K562 (cell line): Measurements from ENCODE around the gene C22orf39. TPM values are rescaled to one million over a fixed set of nuclear protein-coding genes. Genes with fewer than 3 reads are reported as not detected.

Experiments
- ATAC-seq: fragments of 200-7000 bp; cut with Tn5 transposase; 3 replicates; pipeline ENCODE4 v1.9.1; 2020; ENCODE audit warnings: moderate library complexity
- BruUV-seq: library from RNA; stranded (reverse); fragments of 400-500 nt; replicated peaks from 2 replicates; lab custom pipeline; 2021; lab: Mats Ljungman, UMichigan
- CTCF ChIA-PET: fragments of 300-600 bp; formaldehyde crosslinking; extraction: SDS; loops from one replicate; lab custom pipeline; 2021; ENCODE audit warnings: low intra/inter-chr PET ratio; lab: Yijun Ruan, JAX
- POLR2A ChIA-PET: fragments of 300-600, 350-650 bp; sonication (Branson Sonifier 250); formaldehyde crosslinking; extraction: SDS; loops from one replicate; lab custom pipeline; 2021; ENCODE audit warnings: antibody characterized with exemption, inconsistent platforms; lab: Yijun Ruan, JAX
- DNase-seq, 4 experiments: peaks; one replicate each; pipeline versions ENCODE4 v3.0.0 to v3.0.0-alpha.2; 2011 to 2018; ENCODE audit warnings: low spot score in 3 of 4, mixed read lengths in 3 of 4; ENCODE audit errors: extremely low read depth in 1 of 4
- FAIRE-seq: peaks from 2 replicates; lab custom pipeline; 2011; peaks lifted over from hg19 to GRCh38; lab: Jason Lieb, UNC
- H2AFZ ChIP-seq: 2 replicates; pipeline ENCODE4 v1.6.0; 2011; ENCODE audit warnings: low read depth, low read length, control low read depth, inconsistent platforms
- H3K27ac ChIP-seq: fragments of 200-600 bp; 3 replicates; pipeline ENCODE4 v1.8.0; 2011; ENCODE audit warnings: low read depth, mild to moderate bottlenecking, control low read depth, inconsistent platforms, low read length, moderate library complexity, mixed read lengths; ENCODE audit errors: extremely low read depth
- H3K27me3 ChIP-seq, 2 experiments: fragments of 300-600 bp in 1 of 2; 2 replicates in 1 of 2; 3 replicates in 1 of 2; pipeline versions ENCODE4 v1.6.0 to v1.8.0; 2011; ENCODE audit warnings: inconsistent platforms in 2 of 2, low read length in 2 of 2, mild to moderate bottlenecking in 1 of 2, mixed read lengths in 1 of 2, moderate library complexity in 1 of 2; ENCODE audit not compliant: control insufficient read depth in 2 of 2, insufficient read depth in 2 of 2
- H3K36me3 ChIP-seq: fragments of 300-600 bp; 3 replicates; pipeline ENCODE4 v1.8.0; 2011; ENCODE audit warnings: mild to moderate bottlenecking, low read length, inconsistent platforms; ENCODE audit not compliant: control insufficient read depth, insufficient read depth
- H3K4me1 ChIP-seq, 2 experiments: fragments of 200-600 bp in 1 of 2; replicated peaks in 1 of 2; 2 replicates in 1 of 2; 3 replicates in 1 of 2; pipeline versions ENCODE4 v1.5.1 to v1.8.0; 2011; ENCODE audit warnings: inconsistent platforms in 2 of 2, low read length in 2 of 2, mild to moderate bottlenecking in 1 of 2, mixed read lengths in 1 of 2, moderate library complexity in 1 of 2; ENCODE audit not compliant: control insufficient read depth in 2 of 2, insufficient read depth in 2 of 2
- H3K4me2 ChIP-seq: 2 replicates; pipeline ENCODE4 v1.6.1; 2011; ENCODE audit warnings: low read length, control low read depth, inconsistent platforms, mixed read lengths; ENCODE audit not compliant: insufficient read depth
- H3K4me3 ChIP-seq: fragments of 200-600 bp; sonication (generic), shearing (Covaris generic); 2 replicates; pipeline ENCODE4 v1.5.1; 2016; ENCODE audit warnings: control low read depth, inconsistent platforms
- H3K79me2 ChIP-seq: fragments of 200-600 bp; 3 replicates; pipeline ENCODE4 v1.8.0; 2011; ENCODE audit warnings: low read length, inconsistent platforms; ENCODE audit not compliant: control insufficient read depth, insufficient read depth
- H3K9ac ChIP-seq, 2 experiments: 2 replicates each; pipeline versions ENCODE4 v1.6.0 to v1.6.1; 2011; ENCODE audit warnings: low read depth in 2 of 2, low read length in 2 of 2, control low read depth in 1 of 2, inconsistent platforms in 1 of 2, mild to moderate bottlenecking in 1 of 2, mixed read lengths in 1 of 2; ENCODE audit not compliant: insufficient read depth in 1 of 2
- H3K9me1 ChIP-seq: one replicate; pipeline ENCODE4 v1.6.0; 2011; ENCODE audit warnings: inconsistent platforms, mild to moderate bottlenecking, low read length, moderate library complexity; ENCODE audit not compliant: control insufficient read depth, insufficient read depth
- H3K9me3 ChIP-seq: replicated peaks from 2 replicates; pipeline ENCODE4 v1.5.1; 2011; ENCODE audit warnings: low read depth, low read length, inconsistent platforms; ENCODE audit not compliant: control insufficient read depth, insufficient read depth
- H4K20me1 ChIP-seq: replicated peaks from 2 replicates; pipeline ENCODE4 v1.6.1; 2011; ENCODE audit warnings: low read length, inconsistent platforms, mixed read lengths; ENCODE audit not compliant: control insufficient read depth, insufficient read depth
- ADNP ChIP-seq: fragments of 200-800 bp; sonication (Bioruptor generic); IDR thresholded peaks from 2 replicates; pipeline ENCODE4 v1.6.1; 2016; ENCODE audit warnings: missing genetic modification characterization, missing compliant biosample characterization
- ARHGAP35 ChIP-seq: fragments of 450-650 bp; IDR thresholded peaks from 2 replicates; pipeline ENCODE4 v1.6.1; 2018; ENCODE audit not compliant: partially characterized antibody
- GMEB1 ChIP-seq: fragments of 250-450 bp; sonication (Bioruptor Pico); IDR thresholded peaks from 2 replicates; pipeline ENCODE4 v1.4.0; 2020; ENCODE audit warnings: mild to moderate bottlenecking
- GTF3C2 ChIP-seq: IDR thresholded peaks from 3 replicates; pipeline ENCODE4 v1.6.1; 2011; ENCODE audit warnings: borderline replicate concordance, mild to moderate bottlenecking, moderate library complexity; ENCODE audit not compliant: insufficient read length; ENCODE audit errors: extremely low read depth
- IRF9 ChIP-seq: fragments of 450-650 bp; IDR thresholded peaks from 2 replicates; pipeline ENCODE4 v1.6.1; 2016; ENCODE audit warnings: missing biosample characterization, missing genetic modification characterization
- NFE2 ChIP-seq: IDR thresholded peaks from 2 replicates; pipeline ENCODE4 v1.6.1; 2014; ENCODE audit warnings: antibody characterized with exemption, low read depth
- NFXL1 ChIP-seq: fragments of 450-650 bp; formaldehyde crosslinking; IDR thresholded peaks from 2 replicates; pipeline ENCODE4 v1.4.0; 2021; ENCODE audit warnings: mild to moderate bottlenecking
- POLR2A ChIP-seq: fragments of 450-650 bp; conservative IDR thresholded peaks from 2 replicates; pipeline ENCODE4 v1.6.1; 2016
- RBM25 ChIP-seq: fragments of 200-400 bp; formaldehyde crosslinking; IDR thresholded peaks from 2 replicates; pipeline ENCODE4 v1.6.1; 2018; ENCODE audit warnings: low read length, low read depth, moderate library complexity; ENCODE audit not compliant: severe bottlenecking
- TBP ChIP-seq: optimal IDR thresholded peaks from 2 replicates; pipeline ENCODE3; 2011; ENCODE audit warnings: low read depth, low read length, improper control_type of control experiment
- ZNF212 ChIP-seq: fragments of 450-650 bp; formaldehyde crosslinking; IDR thresholded peaks from 2 replicates; pipeline ENCODE4 v1.4.0; 2020; ENCODE audit warnings: mild to moderate bottlenecking
- ZNF280B ChIP-seq: fragments of 250-450 bp; sonication (Bioruptor Pico); IDR thresholded peaks from 2 replicates; pipeline ENCODE4 v1.5.1; 2021; ENCODE audit warnings: mild to moderate bottlenecking
- ZNF764 ChIP-seq: fragments of 250-450 bp; sonication (Bioruptor Pico); IDR thresholded peaks from 2 replicates; pipeline ENCODE4 v1.4.0; 2020; ENCODE audit warnings: low read depth, mild to moderate bottlenecking, moderate library complexity
- WGBS: fragments of 100-300 bp; shearing (Covaris generic); methylation state at CpG from one replicate; pipeline ENCODE4 v1.1.6; 2016; ENCODE audit warnings: low coverage, mixed read lengths; ENCODE audit not compliant: insufficient coverage; ENCODE audit errors: missing lambda C conversion rate; 5-methylcytosine and 5-hydroxymethylcytosine counted together
- in situ Hi-C: fragments of 300-500 bp; cut with MboI; formaldehyde crosslinking; loops from 4 replicates; pipeline ENCODE4 v1.15.0; 2018; ENCODE audit warnings: inconsistent platforms, mixed read lengths
- intact Hi-C: fragments of 100-400 bp; cut with micrococcal nuclease; formaldehyde crosslinking; loops from 2 replicates; pipeline ENCODE4 v1.14.2; 2022
- polyA plus RNA-seq, 8 experiments: library from polyadenylated mRNA; depleted of rRNA in 4 of 8; stranded (reverse) in 5 of 8; unstranded in 3 of 8; fragments of >200 nt; fragmentation: Nextera tagmentation in 2 of 8; fragmentation: Illumina TruSeq in 1 of 8; extraction: Ambion mirVana in 2 of 8; extraction: Trizol in 1 of 8; gene quantifications; 2 replicates each; pipeline versions ENCODE4 v1.2.1 to v1.2.3, GENCODE V29; 2011 to 2014; ENCODE audit warnings: inconsistent platforms in 1 of 8, missing spikeins in 1 of 8
- total RNA-seq, 7 experiments: library from RNA; depleted of rRNA in 6 of 7; stranded (reverse); fragments of >200 nt in 6 of 7; fragmentation: Illumina TruSeq in 2 of 7; extraction: Trizol in 2 of 7; gene quantifications; 2 replicates each; pipeline versions ENCODE4 v1.2.1 to v1.2.3, GENCODE V29; 2011 to 2021; ENCODE audit warnings: low replicate concordance in 1 of 7

Gene C22orf39
- total and polyA plus RNA-seq, 9 of the 15 experiments (the other 6 are each of a cell fraction or from before 2014, with no cell fraction given) = 20.4 to 139 (median 66.8) TPM

GRCh38 chr22:19450363-19451175 is 3.1 kb upstream of the C22orf39 start (continued):
- TF ChIP-seq ZNF280B (CRISPR knock-in tag) (0 out of 2 replicates have a peak, but pooled peaks have one; percentile 14), IRF9 (tag) (no peak), NFXL1 (CRISPR knock-in tag) (0 out of 2 replicates have a peak, but pooled peaks have one; percentile 45), ZNF764 (CRISPR knock-in tag) (0 out of 2 replicates have a peak, but pooled peaks have one; percentile 39)

- no peaks in the 10 kb centered on the region for H3K27me3 ChIP-seq
- H3K27ac ChIP-seq = no peak overlapping the region
- intact Hi-C loops (loop anchor here (10.0 kb wide), 1 partner anchor 175 kb away; no protein-coding TSS in a partner anchor), in situ Hi-C loops (no loop called here)
- 65% methylated on average over 2 of the region's 2 CpGs for WGBS
- DNase-seq (peak in 1 of 4 experiments; percentile 33), FAIRE-seq (no peak), ATAC-seq (no peak)
- H3K9ac ChIP-seq = no peak overlapping the region
- H3K9me1 ChIP-seq = no peaks in the 10 kb centered on the region
- H3K79me2 ChIP-seq = peaks cover 39% of the 10 kb centered on the region
- no TSS peak for BruUV-seq
- CTCF ChIA-PET = no interaction called here
- H3K4me2 ChIP-seq = no peak overlapping the region
- peaks cover 27 to 33% of the 10 kb centered on the region in 2 experiments for H3K4me1 ChIP-seq
- H3K4me3 ChIP-seq = no peak overlapping the region
- H3K9me3 ChIP-seq = no peaks in the 10 kb centered on the region
- H2AFZ ChIP-seq = no peak overlapping the region
- H3K36me3 ChIP-seq = peaks cover 86% of the 10 kb centered on the region
- POLR2A ChIA-PET = interaction anchor here (6.4 to 11.7 kb wide), 2 partner anchors 14 to 15 kb away, joined by 74 to 284 read pairs; partner anchors contain the start of genes HIRA and MRPL40
- H4K20me1 ChIP-seq = peaks cover 17% of the 10 kb centered on the region
- TF ChIP-seq ADNP (no peak), GMEB1 (CRISPR knock-in tag) (no peak), ZNF212 (CRISPR knock-in tag) (0 out of 2 replicates have a peak, but pooled peaks have one; percentile 35), RBM25 (no peak), POLR2A (peak; percentile 36), ARHGAP35 (no peak), NFE2 (no peak), GTF3C2 (no peak), TBP (no peak)
These were observed 1.9 kb upstream of the C22orf39 start for GRCh38 chr22:19449422-19449767.
